Measurements from ENCODE around the gene PMEL.

Gene PMEL

GRCh38 chr12:55940065-55940732 is 25.6 kb downstream of the PMEL start:
- TF ChIP-seq, protein P1, sequence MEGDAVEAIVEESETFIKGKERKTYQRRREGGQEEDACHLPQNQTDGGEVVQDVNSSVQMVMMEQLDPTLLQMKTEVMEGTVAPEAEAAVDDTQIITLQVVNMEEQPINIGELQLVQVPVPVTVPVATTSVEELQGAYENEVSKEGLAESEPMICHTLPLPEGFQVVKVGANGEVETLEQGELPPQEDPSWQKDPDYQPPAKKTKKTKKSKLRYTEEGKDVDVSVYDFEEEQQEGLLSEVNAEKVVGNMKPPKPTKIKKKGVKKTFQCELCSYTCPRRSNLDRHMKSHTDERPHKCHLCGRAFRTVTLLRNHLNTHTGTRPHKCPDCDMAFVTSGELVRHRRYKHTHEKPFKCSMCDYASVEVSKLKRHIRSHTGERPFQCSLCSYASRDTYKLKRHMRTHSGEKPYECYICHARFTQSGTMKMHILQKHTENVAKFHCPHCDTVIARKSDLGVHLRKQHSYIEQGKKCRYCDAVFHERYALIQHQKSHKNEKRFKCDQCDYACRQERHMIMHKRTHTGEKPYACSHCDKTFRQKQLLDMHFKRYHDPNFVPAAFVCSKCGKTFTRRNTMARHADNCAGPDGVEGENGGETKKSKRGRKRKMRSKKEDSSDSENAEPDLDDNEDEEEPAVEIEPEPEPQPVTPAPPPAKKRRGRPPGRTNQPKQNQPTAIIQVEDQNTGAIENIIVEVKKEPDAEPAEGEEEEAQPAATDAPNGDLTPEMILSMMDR (conservative IDR thresholded peaks at IDR 0.05; ENCODE audit: low read depth, low read length), result peak; percentile 94
- DNase-seq (ENCODE audit: low read depth), result no peak
- H3K4me3 ChIP-seq (ENCODE audit: low read length), result peak overlapping the region; percentile 25

DNA sequence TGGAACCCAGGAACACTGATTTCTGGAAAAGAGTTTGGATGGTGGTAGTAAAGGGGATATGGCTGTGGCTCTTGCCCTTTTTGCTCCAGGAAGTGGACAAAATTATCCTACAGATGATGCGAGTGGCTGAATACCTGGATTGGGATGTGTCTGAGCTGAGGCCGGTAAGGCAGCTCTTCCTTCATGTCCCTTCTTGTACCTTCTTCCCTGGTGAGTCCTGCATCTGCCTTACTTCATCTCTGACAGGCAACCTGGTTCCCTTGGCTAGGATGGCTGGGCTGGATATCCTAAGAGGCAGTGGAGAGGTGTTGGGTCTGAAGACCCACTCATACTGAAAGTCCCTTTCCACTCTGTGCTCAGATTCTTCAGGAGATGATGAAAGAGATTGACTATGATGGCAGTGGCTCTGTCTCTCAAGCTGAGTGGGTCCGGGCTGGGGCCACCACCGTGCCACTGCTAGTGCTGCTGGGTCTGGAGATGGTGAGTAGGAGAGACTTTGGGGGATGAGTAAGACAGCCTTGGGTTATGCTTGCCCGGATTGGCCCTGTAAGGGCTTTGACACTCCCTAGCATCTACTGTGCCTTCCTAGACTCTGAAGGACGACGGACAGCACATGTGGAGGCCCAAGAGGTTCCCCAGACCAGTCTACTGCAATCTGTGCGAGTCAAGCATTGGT is 26.9 kb downstream of the PMEL start:
- no peak overlapping the region for H3K4me3 ChIP-seq (ENCODE audit: low read length)
- TF ChIP-seq, protein P1 (conservative IDR thresholded peaks at IDR 0.05; ENCODE audit: low read depth, low read length), result no peak
- no peak for DNase-seq (ENCODE audit: low read depth)

DNA sequence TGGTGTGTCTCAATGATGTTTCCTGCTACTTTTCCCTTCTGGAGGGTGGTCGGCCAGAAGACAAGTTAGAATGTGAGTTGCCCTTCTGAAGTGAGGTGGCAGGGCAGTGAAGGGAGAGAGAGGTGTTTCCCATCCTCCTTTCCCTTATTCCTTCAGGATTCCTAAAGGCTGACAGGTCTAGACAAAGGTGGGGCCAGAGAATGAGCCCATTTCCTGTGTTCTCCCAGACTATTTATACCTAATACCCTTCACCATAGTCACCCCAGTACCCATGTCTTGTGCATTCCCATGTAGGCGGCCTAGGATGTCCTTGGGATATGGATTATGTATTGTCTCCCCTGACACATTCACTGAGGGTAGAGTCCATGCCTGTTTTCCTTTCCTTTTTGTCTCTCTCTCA is 27.9 kb downstream of the PMEL start:
- DNase-seq (ENCODE audit: low read depth), result no peak
- TF ChIP-seq, protein P1 (conservative IDR thresholded peaks at IDR 0.05; ENCODE audit: low read depth, low read length), result no peak
- H3K4me3 ChIP-seq (ENCODE audit: low read length), result no peak overlapping the region

GRCh38 chr12:55935738-55936151 is 30.1 kb downstream of the PMEL start:
- H3K4me3 ChIP-seq (ENCODE audit: low read length), result no peak overlapping the region
- TF ChIP-seq, protein P1 (conservative IDR thresholded peaks at IDR 0.05; ENCODE audit: low read depth, low read length), result no peak
- DNase-seq (ENCODE audit: low read depth), result no peak

DNA sequence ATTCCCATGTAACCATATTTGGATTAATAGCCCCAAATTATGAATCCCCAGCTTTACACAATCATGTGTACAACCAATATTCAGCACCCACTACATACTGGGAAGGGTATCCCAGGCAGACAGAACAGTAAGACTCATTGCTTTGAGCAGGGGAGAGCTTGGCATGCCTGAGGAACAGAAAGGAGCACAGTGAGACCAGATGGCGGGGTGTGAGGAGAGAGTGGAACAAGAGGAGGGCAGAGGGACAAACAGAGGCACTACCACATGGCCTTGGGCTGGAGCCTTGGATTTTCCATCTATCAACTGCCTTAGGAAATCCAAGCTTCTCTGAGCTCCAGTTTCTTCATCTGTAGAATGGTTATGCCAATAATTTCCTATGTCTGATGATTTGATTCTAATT is 31.1 kb downstream of the PMEL start:
- no peak overlapping the region for H3K4me3 ChIP-seq (ENCODE audit: low read length)
- TF ChIP-seq, protein P1 (conservative IDR thresholded peaks at IDR 0.05; ENCODE audit: low read depth, low read length), result no peak
- DNase-seq (ENCODE audit: low read depth), result no peak

- TF ChIP-seq, protein P1 (conservative IDR thresholded peaks at IDR 0.05; ENCODE audit: low read depth, low read length), result no peak
- H3K4me3 ChIP-seq (ENCODE audit: low read length), result no peak overlapping the region
- no peak for DNase-seq (ENCODE audit: low read depth)
Measured at GRCh38 chr12:55933799-55934742, 31.8 kb downstream of the PMEL start.

Measured in retinal pigment epithelial cell (primary cell).